Peyer's patch (tissue), 4 donors: Measurements from ENCODE around the gene FGFRL1.
"Not testable (repeated sequence)": the region's sequence is repeated elsewhere in the genome, so short reads cannot be mapped to it uniquely, and the experiment has no call there.

ENCODE experiments used
- CTCF ChIP-seq, 6 experiments: fragments of 450-650 bp in 4 of 6; fragments of 200-600 bp in 2 of 6; sonication (generic) in 1 of 6; IDR thresholded peaks; one replicate each; pipeline ENCODE4 v1.5.1; 2017 to 2019; ENCODE audit warnings: antibody characterized with exemption in 6 of 6, mild to moderate bottlenecking in 3 of 6, moderate library complexity in 1 of 6
- POLR2A ChIP-seq, 2 donors: fragments of 450-650 bp; IDR thresholded peaks; one replicate each; pipeline ENCODE4 v1.5.1; 2017; ENCODE audit warnings: antibody characterized with exemption in 2 of 2, mild to moderate bottlenecking in 2 of 2, moderate library complexity in 2 of 2

- TF ChIP-seq CTCF, POLR2A (IDR thresholded peaks at IDR 0.05): not testable (repeated sequence)
These were observed 43.3 kb downstream of the FGFRL1 start for GRCh38 chr4:1054696-1055242.
